WTC11 (cell line): Measurements from ENCODE around the gene HYCC2.

ENCODE experiments used
- CTCF ChIP-seq: fragments of 200-600 bp; IDR thresholded peaks from 2 replicates; pipeline ENCODE4 v1.8.0; 2022; ENCODE audit warnings: antibody characterized with exemption
- E2F4 ChIP-seq: sonication (generic); formaldehyde crosslinking; IDR thresholded peaks from 2 replicates; pipeline ENCODE4 v1.8.1; 2022; ENCODE audit warnings: low read depth, mild to moderate bottlenecking, moderate library complexity, missing genetic modification reagents, borderline replicate concordance
- FOXP4 ChIP-seq: sonication (generic); formaldehyde crosslinking; IDR thresholded peaks from 2 replicates; pipeline ENCODE4 v1.8.0; 2022; ENCODE audit warnings: mild to moderate bottlenecking, missing genetic modification reagents
- HMGXB4 ChIP-seq: sonication (generic); formaldehyde crosslinking; IDR thresholded peaks from 2 replicates; pipeline ENCODE4 v1.8.1; 2023; ENCODE audit warnings: mild to moderate bottlenecking, moderate library complexity, missing genetic modification reagents
- PRDM15 ChIP-seq: sonication (generic); formaldehyde crosslinking; IDR thresholded peaks from 2 replicates; pipeline ENCODE4 v1.8.0; 2022; ENCODE audit warnings: missing genetic modification reagents
- TCF7 ChIP-seq: sonication (generic); formaldehyde crosslinking; IDR thresholded peaks from 2 replicates; pipeline ENCODE4 v1.8.0; 2022; ENCODE audit warnings: mild to moderate bottlenecking, low read depth, missing genetic modification reagents, moderate library complexity
- USF1 ChIP-seq: sonication (generic); formaldehyde crosslinking; IDR thresholded peaks from 2 replicates; pipeline ENCODE4 v1.8.0; 2022; ENCODE audit warnings: mild to moderate bottlenecking, missing genetic modification reagents
- USF2 ChIP-seq: sonication (generic); formaldehyde crosslinking; IDR thresholded peaks from 2 replicates; pipeline ENCODE4 v1.8.1; 2023; ENCODE audit warnings: mild to moderate bottlenecking, missing genetic modification reagents, moderate library complexity
- ZBTB43 ChIP-seq: sonication (generic); formaldehyde crosslinking; IDR thresholded peaks from 2 replicates; pipeline ENCODE4 v1.8.1; 2023; ENCODE audit warnings: mild to moderate bottlenecking, missing genetic modification reagents
- ZMAT4 ChIP-seq: fragments of 250-450 bp; sonication (Bioruptor Pico); IDR thresholded peaks from 2 replicates; pipeline ENCODE4 v1.9.0; 2021; ENCODE audit warnings: mild to moderate bottlenecking

GRCh38 chr2:201058914-201059313 lies 12.6 kb downstream of the HYCC2 start:
- TF ChIP-seq CTCF (no peak), ZBTB43 (CRISPR knock-in tag) (no peak), TCF7 (no peak), ZMAT4 (no peak), HMGXB4 (CRISPR knock-in tag) (no peak), FOXP4 (CRISPR knock-in tag) (no peak), USF1 (CRISPR knock-in tag) (no peak), USF2 (CRISPR knock-in tag) (no peak), PRDM15 (CRISPR knock-in tag) (no peak), E2F4 (no peak)
